ENCODE data around the gene MN1. TPM values are rescaled to one million over a fixed set of nuclear protein-coding genes. Genes with fewer than 3 reads are reported as not detected.
A peak's percentile ranks its signal among the peaks of the same experiment; 100 is the strongest.

Gene MN1
- total RNA-seq, 2 donors from 2014 or later: 1.0 to 5.6 TPM

DNA sequence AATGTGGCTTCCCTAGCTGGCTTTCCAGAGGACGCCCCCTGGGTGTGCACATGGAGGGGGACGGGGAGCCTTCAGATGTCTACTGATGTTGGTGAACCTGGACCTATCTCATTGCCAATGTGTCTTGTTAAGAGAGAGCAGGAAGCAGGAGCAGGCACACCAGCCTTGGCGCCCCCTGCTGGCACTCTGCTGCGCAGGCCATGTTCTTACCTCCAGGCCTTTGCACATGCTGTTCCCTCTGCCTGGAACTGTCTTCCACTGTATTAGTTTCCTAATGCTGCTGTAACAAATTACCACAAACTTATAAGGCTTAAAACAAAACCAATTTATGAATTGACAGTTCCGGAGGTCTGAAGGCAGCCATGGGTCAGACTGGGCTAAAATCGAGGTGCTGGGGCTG lies 23.6 kb upstream of the MN1 start:
- no peaks in the 10 kb centered on the region for H3K27me3 ChIP-seq
- intact Hi-C loops (cut with DNase I): no loop called here
- no peaks in the 10 kb centered on the region for H3K9me3 ChIP-seq
- DNase-seq (no peak), ATAC-seq (no peak)
- no peaks in the 10 kb centered on the region for H3K36me3 ChIP-seq (replicated peaks in 1 of 2; ENCODE audit: insufficient read depth in 1 of 2, low read depth in 2 of 2)
- H3K4me1 ChIP-seq: no peaks in the 10 kb centered on the region
- WGBS, 2 donors: 84% methylated on average over 6 of the region's 6 CpGs
- no peak overlapping the region for H3K27ac ChIP-seq
- no peak overlapping the region for H3K4me3 ChIP-seq
- TF ChIP-seq, protein P1, sequence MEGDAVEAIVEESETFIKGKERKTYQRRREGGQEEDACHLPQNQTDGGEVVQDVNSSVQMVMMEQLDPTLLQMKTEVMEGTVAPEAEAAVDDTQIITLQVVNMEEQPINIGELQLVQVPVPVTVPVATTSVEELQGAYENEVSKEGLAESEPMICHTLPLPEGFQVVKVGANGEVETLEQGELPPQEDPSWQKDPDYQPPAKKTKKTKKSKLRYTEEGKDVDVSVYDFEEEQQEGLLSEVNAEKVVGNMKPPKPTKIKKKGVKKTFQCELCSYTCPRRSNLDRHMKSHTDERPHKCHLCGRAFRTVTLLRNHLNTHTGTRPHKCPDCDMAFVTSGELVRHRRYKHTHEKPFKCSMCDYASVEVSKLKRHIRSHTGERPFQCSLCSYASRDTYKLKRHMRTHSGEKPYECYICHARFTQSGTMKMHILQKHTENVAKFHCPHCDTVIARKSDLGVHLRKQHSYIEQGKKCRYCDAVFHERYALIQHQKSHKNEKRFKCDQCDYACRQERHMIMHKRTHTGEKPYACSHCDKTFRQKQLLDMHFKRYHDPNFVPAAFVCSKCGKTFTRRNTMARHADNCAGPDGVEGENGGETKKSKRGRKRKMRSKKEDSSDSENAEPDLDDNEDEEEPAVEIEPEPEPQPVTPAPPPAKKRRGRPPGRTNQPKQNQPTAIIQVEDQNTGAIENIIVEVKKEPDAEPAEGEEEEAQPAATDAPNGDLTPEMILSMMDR (IDR thresholded peaks at IDR 0.05): peak in 1 of 7 experiments; percentile 13
- TF ChIP-seq POLR2A (IDR thresholded peaks at IDR 0.05): no peak

DNA sequence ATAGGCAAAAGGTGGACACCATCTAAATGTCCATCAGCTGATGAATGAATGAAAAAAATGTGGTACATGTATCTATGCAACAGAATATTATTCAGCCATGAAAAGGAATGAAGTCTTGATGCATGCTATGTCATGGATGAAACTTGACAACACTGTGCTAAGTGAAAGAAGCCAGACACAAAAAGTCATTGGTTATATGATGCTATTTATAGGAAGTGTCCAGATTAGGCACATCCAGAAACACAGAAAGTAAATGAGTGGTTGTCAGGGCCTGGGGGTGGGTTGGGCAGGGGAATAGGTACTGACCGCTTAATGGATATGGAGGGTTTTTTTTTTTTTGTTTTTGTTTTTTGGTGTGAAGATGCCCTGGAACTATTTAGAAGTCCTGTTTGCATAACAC lies 21.7 kb upstream of the MN1 start:
- DNase-seq: no peak
- intact Hi-C loops (cut with DNase I): no loop called here
- H3K27ac ChIP-seq: no peak overlapping the region
- 85 to 97% methylated on average over 1 of the region's 1 CpG for WGBS, 2 donors
- no peaks in the 10 kb centered on the region for H3K36me3 ChIP-seq (replicated peaks in 1 of 2; ENCODE audit: insufficient read depth in 1 of 2, low read depth in 2 of 2)
- H3K4me1 ChIP-seq: no peaks in the 10 kb centered on the region
- H3K27me3 ChIP-seq: no peaks in the 10 kb centered on the region
- no peak for ATAC-seq
- H3K9me3 ChIP-seq: no peaks in the 10 kb centered on the region
- H3K4me3 ChIP-seq: no peak overlapping the region
- TF ChIP-seq, protein P1 (IDR thresholded peaks at IDR 0.05): no peak
- TF ChIP-seq POLR2A (IDR thresholded peaks at IDR 0.05): no peak

DNA sequence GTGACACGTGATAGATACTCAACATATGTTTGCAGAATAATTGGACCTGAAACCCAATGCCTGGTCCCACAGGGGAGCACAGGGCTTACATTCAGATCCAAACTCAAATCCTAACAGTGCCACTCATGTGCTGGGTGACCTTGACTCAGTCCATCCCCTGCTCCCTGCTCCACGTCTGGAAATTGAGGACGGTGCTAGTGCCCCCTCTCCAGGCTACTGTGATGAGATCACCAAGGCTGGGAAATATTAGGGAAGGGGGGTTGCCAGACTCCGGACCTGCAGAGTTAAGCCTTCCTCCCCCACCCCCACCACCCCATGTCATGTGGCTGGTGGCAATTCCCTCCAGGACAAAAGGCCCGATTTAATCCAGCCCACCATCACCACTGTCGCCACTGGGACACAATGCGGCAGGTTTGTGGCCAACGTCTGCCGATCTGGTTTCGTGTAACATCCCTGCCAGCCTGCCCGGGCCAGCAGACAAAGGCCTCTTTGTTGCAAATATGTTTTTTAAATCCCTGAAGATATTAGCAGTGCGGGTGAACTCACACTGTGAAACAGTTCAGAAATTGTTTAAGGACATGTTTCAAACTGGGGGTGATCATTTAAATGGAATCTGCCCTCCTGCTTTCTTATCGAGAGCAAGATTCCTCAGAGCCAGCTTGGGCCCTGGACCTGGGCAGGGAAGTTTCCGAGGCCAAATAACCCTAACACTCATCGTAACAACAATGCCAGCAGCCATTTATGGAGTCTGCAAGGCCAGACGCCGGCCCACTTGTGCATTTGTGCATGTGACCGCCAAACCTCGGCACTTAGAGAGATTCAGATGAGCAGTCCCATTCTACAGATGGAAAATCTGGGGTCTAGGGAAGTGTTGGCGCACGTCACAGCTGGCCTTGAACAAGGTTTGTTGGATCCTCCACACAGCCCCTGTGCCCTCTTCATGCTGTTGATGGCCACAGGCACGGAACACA lies 19.6 kb upstream of the MN1 start:
- Histone ChIP-seq H3K9me3 (no peaks in the 10 kb centered on the region), H3K4me1 (no peaks in the 10 kb centered on the region), H3K27ac (peak overlapping the region; percentile 33 to 68 (median 54)), H3K27me3 (no peaks in the 10 kb centered on the region), H3K36me3 (replicated peaks in 1 of 2; ENCODE audit: insufficient read depth in 1 of 2, low read depth in 2 of 2) (no peaks in the 10 kb centered on the region), H3K4me3 (no peak overlapping the region)
- TF ChIP-seq, protein P1 (IDR thresholded peaks at IDR 0.05): no peak
- TF ChIP-seq POLR2A (IDR thresholded peaks at IDR 0.05): no peak
- 43 to 56% methylated on average over 15 to 22 of the region's 22 CpGs for WGBS, 2 donors
- DNase-seq (peak in 3 of 4 donors; percentile 29 to 54 (median 48)), ATAC-seq (peak; percentile 83)
- intact Hi-C loops (cut with DNase I): no loop called here

DNA sequence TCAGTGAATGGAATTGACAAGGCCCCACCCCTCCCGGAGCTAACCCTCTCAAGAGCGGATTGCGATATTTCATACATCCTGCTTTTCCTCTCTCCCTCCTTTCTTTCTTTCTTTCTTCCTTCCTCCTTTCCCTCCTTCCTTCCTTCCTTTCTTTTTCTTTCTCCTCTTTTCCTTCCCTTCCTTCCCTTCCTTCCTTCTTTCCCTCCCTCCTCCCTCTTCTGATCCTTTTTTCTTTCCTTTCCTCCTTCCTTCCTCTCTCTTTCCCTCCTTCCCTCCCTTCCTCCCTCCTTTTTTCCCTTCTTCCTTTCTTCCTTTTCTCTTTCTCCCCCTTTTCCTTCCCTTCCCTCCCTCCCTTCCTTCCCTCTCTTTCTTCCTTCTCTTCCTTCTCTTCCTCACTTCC lies 15.0 kb upstream of the MN1 start:
- Histone ChIP-seq H3K4me1 (no peaks in the 10 kb centered on the region), H3K4me3 (no peak overlapping the region), H3K36me3 (replicated peaks in 1 of 2; ENCODE audit: insufficient read depth in 1 of 2, low read depth in 2 of 2) (no peaks in the 10 kb centered on the region), H3K9me3 (no peaks in the 10 kb centered on the region), H3K27ac (no peak overlapping the region), H3K27me3 (no peaks in the 10 kb centered on the region)
- DNase-seq (no peak), ATAC-seq (no peak)
- intact Hi-C loops (cut with DNase I): no loop called here
- WGBS, 2 donors: 85 to 86% methylated on average over 3 of the region's 3 CpGs
- TF ChIP-seq, protein P1 (IDR thresholded peaks at IDR 0.05): no peak
- TF ChIP-seq POLR2A (IDR thresholded peaks at IDR 0.05): no peak
